ENCODE results near the gene OOSP2. TPM values are rescaled to one million over a fixed set of nuclear protein-coding genes. Genes with fewer than 3 reads are reported as not detected.

OOSP2 gene
- total RNA-seq, 2 donors from 2014 or later = not detected

DNA sequence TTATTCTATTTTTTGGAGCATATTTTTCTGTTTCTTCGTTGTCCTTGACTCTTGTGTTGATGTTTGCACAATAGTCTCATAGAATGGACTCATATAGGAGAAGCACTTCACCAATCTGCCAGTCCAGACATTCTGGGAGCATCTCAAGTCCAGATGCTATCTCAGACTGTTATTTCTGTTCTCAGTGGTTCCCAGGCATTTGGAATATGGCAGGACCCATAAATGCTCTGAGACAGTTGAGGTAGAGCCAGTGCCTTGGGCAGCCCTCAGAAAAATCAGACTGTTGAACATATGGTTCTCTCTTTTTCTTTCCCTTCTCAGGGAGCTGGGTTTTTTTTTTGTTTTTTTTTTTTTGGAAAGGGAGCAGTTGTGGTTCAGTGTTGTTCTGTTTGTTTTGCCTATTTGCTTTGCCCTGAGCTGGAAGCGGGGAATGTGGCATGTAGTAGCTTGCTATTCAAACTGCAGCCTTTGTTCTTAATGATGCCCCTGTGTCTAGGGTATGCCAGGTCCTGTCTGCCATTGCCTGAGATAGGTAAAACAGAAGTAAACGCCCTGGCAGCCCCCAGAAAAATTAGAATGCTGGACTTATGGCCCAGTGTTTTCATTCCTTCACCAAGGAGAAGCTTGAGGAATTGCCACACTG is 44.5 kb downstream of the OOSP2 start:
- no peak for DNase-seq
- no peaks in the 10 kb centered on the region for H3K4me1 ChIP-seq
- no peak overlapping the region for H3K27ac ChIP-seq
- no peaks in the 10 kb centered on the region for H3K9me3 ChIP-seq
- H3K27me3 ChIP-seq = no peaks in the 10 kb centered on the region
- TF ChIP-seq, protein P1, sequence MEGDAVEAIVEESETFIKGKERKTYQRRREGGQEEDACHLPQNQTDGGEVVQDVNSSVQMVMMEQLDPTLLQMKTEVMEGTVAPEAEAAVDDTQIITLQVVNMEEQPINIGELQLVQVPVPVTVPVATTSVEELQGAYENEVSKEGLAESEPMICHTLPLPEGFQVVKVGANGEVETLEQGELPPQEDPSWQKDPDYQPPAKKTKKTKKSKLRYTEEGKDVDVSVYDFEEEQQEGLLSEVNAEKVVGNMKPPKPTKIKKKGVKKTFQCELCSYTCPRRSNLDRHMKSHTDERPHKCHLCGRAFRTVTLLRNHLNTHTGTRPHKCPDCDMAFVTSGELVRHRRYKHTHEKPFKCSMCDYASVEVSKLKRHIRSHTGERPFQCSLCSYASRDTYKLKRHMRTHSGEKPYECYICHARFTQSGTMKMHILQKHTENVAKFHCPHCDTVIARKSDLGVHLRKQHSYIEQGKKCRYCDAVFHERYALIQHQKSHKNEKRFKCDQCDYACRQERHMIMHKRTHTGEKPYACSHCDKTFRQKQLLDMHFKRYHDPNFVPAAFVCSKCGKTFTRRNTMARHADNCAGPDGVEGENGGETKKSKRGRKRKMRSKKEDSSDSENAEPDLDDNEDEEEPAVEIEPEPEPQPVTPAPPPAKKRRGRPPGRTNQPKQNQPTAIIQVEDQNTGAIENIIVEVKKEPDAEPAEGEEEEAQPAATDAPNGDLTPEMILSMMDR (IDR thresholded peaks at IDR 0.05) = no peak
- no peak overlapping the region for H3K4me3 ChIP-seq
- H3K9ac ChIP-seq (ENCODE audit: low read depth in 2 of 2, low read length in 2 of 2) = no peak overlapping the region
- H3K36me3 ChIP-seq = no peaks in the 10 kb centered on the region
- intact Hi-C loops (cut with DNase I) = no loop called here

DNA sequence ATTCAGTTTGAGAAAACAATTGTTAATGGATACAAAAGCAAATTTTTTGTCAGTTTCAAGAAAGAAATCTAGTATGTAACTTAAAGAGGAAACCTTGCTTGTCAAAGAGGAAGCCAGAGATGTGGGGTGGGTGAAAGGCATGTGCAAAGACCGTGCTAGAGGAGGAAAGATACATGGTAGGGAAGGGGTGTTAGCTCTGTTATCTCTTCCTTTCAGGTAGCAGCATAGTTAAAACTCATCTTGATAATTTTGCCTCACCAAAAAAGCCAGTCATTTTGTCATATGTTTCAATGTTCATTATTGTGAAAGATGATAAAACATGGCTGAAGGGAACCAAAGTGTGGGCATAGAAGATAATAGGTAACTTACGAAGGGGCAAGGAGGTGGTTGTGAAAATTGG is 45.7 kb downstream of the OOSP2 start:
- Histone ChIP-seq H3K27ac (no peak overlapping the region), H3K27me3 (no peaks in the 10 kb centered on the region), H3K9ac (ENCODE audit: low read depth in 2 of 2, low read length in 2 of 2) (no peak overlapping the region), H3K4me1 (no peaks in the 10 kb centered on the region), H3K9me3 (no peaks in the 10 kb centered on the region), H3K36me3 (no peaks in the 10 kb centered on the region), H3K4me3 (no peak overlapping the region)
- intact Hi-C loops (cut with DNase I) = no loop called here
- DNase-seq = no peak
- TF ChIP-seq, protein P1 (IDR thresholded peaks at IDR 0.05) = no peak

DNA sequence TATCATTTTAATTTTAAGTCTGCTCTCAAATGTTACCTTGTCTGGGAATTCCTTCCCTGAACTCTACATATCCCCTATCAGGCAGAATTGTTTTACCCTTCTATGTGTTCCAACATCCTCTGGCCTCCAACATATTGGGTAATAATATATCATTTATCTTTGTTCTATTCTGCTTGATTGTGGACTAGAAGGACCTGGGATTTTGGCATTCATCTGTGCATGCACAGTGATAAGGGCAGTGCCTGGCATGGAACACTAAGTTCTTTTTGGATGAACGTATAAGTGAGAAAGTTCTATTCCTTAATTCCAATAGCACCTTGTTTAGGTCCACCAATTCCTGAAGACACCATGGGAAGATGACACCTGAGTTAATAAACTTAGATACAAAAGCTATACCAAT is 47.0 kb downstream of the OOSP2 start:
- DNase-seq = no peak
- intact Hi-C loops (cut with DNase I) = no loop called here

DNA sequence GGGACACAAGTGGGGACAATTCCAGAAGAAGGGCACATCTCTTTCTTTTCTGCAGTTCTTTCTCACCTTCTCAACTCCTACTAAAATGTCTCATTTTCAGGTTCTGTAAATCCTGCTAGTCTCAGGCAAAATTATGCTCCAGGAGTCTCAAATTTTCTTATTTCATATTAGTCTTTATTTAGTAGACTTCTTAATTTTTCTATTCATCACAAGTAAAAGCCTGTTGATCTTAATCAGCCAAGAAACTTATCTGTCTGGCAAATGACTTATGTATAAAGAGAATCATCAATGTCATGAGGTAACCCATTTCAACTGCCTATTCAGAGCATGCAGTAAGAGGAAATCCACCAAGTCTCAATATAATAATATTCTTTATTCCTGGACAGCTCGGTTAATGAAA is 48.2 kb downstream of the OOSP2 start, which contains the start of gene MS4A2:
MS4A2 (plus strand) TSS at position 301 of the 400 bp plus-strand sequence. CDS start 102 bp downstream, outside the sequence.
- H3K4me3 ChIP-seq = no peak within 1 kb of the TSS
- H3K9me3 ChIP-seq = no peaks in the 10 kb centered on the region

More for the DNA sequence above, 47.0 kb downstream of the OOSP2 start:
- no peaks in the 10 kb centered on the region for H3K9me3 ChIP-seq
- H3K27me3 ChIP-seq = no peaks in the 10 kb centered on the region
- no peak overlapping the region for H3K9ac ChIP-seq (ENCODE audit: low read depth in 2 of 2, low read length in 2 of 2)
- H3K4me1 ChIP-seq = no peaks in the 10 kb centered on the region
- H3K36me3 ChIP-seq = no peaks in the 10 kb centered on the region
- H3K27ac ChIP-seq = no peak overlapping the region
- TF ChIP-seq, protein P1 (IDR thresholded peaks at IDR 0.05) = no peak
- no peak overlapping the region for H3K4me3 ChIP-seq

DNA sequence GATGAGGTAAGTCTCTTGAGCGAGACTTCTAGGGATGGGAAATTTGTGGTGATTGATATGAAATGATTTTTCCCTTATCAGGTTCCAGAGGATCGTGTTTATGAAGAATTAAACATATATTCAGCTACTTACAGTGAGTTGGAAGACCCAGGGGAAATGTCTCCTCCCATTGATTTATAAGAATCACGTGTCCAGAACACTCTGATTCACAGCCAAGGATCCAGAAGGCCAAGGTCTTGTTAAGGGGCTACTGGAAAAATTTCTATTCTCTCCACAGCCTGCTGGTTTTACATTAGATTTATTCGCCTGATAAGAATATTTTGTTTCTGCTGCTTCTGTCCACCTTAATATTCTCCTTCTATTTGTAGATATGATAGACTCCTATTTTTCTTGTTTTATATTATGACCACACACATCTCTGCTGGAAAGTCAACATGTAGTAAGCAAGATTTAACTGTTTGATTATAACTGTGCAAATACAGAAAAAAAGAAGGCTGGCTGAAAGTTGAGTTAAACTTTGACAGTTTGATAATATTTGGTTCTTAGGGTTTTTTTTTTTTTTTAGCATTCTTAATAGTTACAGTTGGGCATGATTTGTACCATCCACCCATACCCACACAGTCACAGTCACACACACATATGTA is 55.4 kb downstream of the OOSP2 start:
- Histone ChIP-seq H3K4me1 (no peaks in the 10 kb centered on the region), H3K27me3 (no peaks in the 10 kb centered on the region), H3K4me3 (no peak overlapping the region), H3K27ac (no peak overlapping the region), H3K9ac (ENCODE audit: low read depth in 2 of 2, low read length in 2 of 2) (no peak overlapping the region), H3K36me3 (no peaks in the 10 kb centered on the region), H3K9me3 (no peaks in the 10 kb centered on the region)
- TF ChIP-seq, protein P1 (IDR thresholded peaks at IDR 0.05) = no peak
- intact Hi-C loops (cut with DNase I) = no loop called here
- DNase-seq = no peak

More for the DNA sequence above, 48.2 kb downstream of the OOSP2 start, which contains the start of gene MS4A2:
- intact Hi-C loops (cut with DNase I) = no loop called here
- Histone ChIP-seq H3K4me1 (no peaks in the 10 kb centered on the region), H3K36me3 (no peaks in the 10 kb centered on the region), H3K27me3 (no peaks in the 10 kb centered on the region), H3K27ac (no peak within 1 kb of the TSS), H3K9ac (ENCODE audit: low read depth in 2 of 2, low read length in 2 of 2) (no peak within 1 kb of the TSS)
- no peak for DNase-seq
- TF ChIP-seq, protein P1 (IDR thresholded peaks at IDR 0.05) = no peak
